ENCODE measurements around the gene ZNF487.

DNA sequence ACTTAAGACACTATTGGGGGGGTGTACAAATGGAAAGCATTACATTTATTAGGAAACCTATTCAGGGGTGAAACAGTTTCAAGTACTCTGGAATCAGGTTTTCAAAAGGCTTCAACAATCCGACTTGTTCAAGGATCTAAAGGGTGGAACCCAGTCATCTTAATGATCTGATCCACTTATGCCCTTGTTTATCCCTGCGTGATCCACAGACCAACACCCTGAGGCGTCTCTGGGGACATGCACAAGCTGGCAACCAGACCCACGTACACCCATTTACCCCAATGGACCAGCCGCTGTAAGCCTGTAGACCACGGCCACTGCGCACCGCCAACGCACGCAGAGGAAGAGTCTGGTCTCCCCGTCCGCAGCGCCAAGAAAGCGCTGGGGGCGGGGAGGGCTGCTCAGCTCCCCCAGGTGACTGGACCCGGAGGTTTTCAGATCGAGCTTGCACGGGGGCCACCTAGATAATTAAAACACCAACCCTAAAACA is 41.3 kb upstream of the ZNF487 start:
- TF ChIP-seq, protein P1, sequence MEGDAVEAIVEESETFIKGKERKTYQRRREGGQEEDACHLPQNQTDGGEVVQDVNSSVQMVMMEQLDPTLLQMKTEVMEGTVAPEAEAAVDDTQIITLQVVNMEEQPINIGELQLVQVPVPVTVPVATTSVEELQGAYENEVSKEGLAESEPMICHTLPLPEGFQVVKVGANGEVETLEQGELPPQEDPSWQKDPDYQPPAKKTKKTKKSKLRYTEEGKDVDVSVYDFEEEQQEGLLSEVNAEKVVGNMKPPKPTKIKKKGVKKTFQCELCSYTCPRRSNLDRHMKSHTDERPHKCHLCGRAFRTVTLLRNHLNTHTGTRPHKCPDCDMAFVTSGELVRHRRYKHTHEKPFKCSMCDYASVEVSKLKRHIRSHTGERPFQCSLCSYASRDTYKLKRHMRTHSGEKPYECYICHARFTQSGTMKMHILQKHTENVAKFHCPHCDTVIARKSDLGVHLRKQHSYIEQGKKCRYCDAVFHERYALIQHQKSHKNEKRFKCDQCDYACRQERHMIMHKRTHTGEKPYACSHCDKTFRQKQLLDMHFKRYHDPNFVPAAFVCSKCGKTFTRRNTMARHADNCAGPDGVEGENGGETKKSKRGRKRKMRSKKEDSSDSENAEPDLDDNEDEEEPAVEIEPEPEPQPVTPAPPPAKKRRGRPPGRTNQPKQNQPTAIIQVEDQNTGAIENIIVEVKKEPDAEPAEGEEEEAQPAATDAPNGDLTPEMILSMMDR (IDR thresholded peaks at IDR 0.05): no peak
- TF ChIP-seq POLR2AphosphoS5 (IDR thresholded peaks at IDR 0.05) (no peak), POLR2A (IDR thresholded peaks at IDR 0.05) (no peak), EP300 (IDR thresholded peaks at IDR 0.05) (no peak)
